Measurements from ENCODE around the gene CEACAM1. TPM values are rescaled to one million over a fixed set of nuclear protein-coding genes. Genes with fewer than 3 reads are reported as not detected.

The CEACAM1 gene
- total RNA-seq, 1 experiment from 2014 or later: 2.4 TPM

DNA sequence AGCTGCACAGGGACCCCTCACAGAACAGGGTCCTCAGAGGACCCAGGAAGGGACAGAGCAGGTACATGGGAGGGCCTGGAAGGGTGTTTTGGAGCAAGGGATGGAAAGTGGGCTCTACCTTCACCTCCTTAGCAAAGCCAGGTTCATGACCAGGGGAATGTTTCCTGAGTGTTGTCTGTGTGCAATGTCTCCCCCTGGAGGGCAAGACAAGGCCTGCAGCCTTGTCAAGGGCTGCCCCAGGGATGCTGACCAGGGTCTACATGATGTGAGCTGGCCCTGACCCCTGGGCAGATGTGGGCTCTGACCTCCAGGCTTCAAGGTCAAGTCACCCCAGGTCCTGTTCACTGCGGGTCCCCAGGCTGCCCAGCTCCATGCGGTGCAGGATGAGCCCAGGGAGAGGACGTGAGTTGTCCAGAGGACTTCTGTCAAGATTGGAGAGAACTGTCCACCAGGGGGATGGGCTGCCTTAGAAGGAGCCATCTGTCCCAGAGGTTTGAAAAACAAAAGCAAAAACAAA, 1.0 kb upstream of the CEACAM1 start:
- Histone ChIP-seq H3K9me3 (ENCODE audit: control insufficient read depth, insufficient read depth, low read depth, low read length) (no peaks in the 10 kb centered on the region), H3K27ac (ENCODE audit: low read length) (no peak overlapping the region), H3K4me1 (ENCODE audit: control insufficient read depth, insufficient read depth, low read length) (no peaks in the 10 kb centered on the region), H3K27me3 (ENCODE audit: control insufficient read depth, insufficient read depth, low read length) (no peaks in the 10 kb centered on the region), H3K36me3 (ENCODE audit: control insufficient read depth, insufficient read depth, low read length) (no peaks in the 10 kb centered on the region), H3K4me3 (ENCODE audit: low read depth in 2 of 2, low read length in 2 of 2) (no peak overlapping the region)
- intact Hi-C loops (cut with micrococcal nuclease; ENCODE audit: unreplicated experiment) (loop anchor here (2.0 kb wide), 1 partner anchor 79 kb away; no protein-coding TSS in a partner anchor), in situ Hi-C loops (cut with HindIII; ENCODE audit: low pct_unique_long_range_greater_than_20kb, low sequenced_read_pairs) (no loop called here)
- TF ChIP-seq TCF7L2 (IDR thresholded peaks at IDR 0.05; ENCODE audit: low read depth, low read length) (no peak), POLR2AphosphoS5 (IDR thresholded peaks at IDR 0.05; ENCODE audit: low read depth, low read length) (no peak)
- TF ChIP-seq, protein P1, sequence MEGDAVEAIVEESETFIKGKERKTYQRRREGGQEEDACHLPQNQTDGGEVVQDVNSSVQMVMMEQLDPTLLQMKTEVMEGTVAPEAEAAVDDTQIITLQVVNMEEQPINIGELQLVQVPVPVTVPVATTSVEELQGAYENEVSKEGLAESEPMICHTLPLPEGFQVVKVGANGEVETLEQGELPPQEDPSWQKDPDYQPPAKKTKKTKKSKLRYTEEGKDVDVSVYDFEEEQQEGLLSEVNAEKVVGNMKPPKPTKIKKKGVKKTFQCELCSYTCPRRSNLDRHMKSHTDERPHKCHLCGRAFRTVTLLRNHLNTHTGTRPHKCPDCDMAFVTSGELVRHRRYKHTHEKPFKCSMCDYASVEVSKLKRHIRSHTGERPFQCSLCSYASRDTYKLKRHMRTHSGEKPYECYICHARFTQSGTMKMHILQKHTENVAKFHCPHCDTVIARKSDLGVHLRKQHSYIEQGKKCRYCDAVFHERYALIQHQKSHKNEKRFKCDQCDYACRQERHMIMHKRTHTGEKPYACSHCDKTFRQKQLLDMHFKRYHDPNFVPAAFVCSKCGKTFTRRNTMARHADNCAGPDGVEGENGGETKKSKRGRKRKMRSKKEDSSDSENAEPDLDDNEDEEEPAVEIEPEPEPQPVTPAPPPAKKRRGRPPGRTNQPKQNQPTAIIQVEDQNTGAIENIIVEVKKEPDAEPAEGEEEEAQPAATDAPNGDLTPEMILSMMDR (IDR thresholded peaks at IDR 0.05): peak; percentile 86
- TF ChIP-seq, protein P2, sequence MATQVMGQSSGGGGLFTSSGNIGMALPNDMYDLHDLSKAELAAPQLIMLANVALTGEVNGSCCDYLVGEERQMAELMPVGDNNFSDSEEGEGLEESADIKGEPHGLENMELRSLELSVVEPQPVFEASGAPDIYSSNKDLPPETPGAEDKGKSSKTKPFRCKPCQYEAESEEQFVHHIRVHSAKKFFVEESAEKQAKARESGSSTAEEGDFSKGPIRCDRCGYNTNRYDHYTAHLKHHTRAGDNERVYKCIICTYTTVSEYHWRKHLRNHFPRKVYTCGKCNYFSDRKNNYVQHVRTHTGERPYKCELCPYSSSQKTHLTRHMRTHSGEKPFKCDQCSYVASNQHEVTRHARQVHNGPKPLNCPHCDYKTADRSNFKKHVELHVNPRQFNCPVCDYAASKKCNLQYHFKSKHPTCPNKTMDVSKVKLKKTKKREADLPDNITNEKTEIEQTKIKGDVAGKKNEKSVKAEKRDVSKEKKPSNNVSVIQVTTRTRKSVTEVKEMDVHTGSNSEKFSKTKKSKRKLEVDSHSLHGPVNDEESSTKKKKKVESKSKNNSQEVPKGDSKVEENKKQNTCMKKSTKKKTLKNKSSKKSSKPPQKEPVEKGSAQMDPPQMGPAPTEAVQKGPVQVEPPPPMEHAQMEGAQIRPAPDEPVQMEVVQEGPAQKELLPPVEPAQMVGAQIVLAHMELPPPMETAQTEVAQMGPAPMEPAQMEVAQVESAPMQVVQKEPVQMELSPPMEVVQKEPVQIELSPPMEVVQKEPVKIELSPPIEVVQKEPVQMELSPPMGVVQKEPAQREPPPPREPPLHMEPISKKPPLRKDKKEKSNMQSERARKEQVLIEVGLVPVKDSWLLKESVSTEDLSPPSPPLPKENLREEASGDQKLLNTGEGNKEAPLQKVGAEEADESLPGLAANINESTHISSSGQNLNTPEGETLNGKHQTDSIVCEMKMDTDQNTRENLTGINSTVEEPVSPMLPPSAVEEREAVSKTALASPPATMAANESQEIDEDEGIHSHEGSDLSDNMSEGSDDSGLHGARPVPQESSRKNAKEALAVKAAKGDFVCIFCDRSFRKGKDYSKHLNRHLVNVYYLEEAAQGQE (IDR thresholded peaks at IDR 0.05; ENCODE audit: insufficient read depth in 1 of 2, low read depth in 2 of 2, low read length in 1 of 2): no peak
- POLR2A ChIA-PET: no interaction called here
- no TSS peak for BruUV-seq (replicated peaks)
- ATAC-seq (peak; percentile 89), DNase-seq (ENCODE audit: low read depth, low spot score) (peak; percentile 57)
- CTCF ChIA-PET: interaction anchor here (1.3 kb wide), 1 partner anchor 79 kb away, joined by 3 read pairs; no protein-coding TSS in a partner anchor

DNA sequence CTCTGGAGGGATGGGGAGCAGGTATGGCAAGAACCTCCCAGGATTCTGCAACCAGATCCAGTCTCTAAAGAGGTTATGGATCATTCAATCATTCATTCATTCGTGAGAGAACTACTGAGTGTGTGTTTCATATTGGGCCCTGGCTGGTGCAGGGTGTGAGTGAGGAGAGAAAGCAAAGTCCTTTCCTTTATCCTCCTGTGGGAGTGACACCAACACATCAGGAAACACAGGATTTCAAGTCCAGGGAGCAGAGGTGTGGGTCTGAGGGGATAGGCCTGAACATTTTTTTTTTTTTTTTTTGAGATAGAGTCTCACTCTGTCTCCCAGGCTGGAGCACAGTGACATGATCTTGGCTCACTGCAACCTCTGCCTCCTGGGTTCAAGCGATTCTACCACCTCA, 3.3 kb downstream of the CEACAM1 start:
- Histone ChIP-seq H3K4me1 (ENCODE audit: control insufficient read depth, insufficient read depth, low read length) (no peaks in the 10 kb centered on the region), H3K4me3 (ENCODE audit: low read depth in 2 of 2, low read length in 2 of 2) (no peak overlapping the region), H3K9me3 (ENCODE audit: control insufficient read depth, insufficient read depth, low read depth, low read length) (no peaks in the 10 kb centered on the region), H3K27me3 (ENCODE audit: control insufficient read depth, insufficient read depth, low read length) (no peaks in the 10 kb centered on the region), H3K36me3 (ENCODE audit: control insufficient read depth, insufficient read depth, low read length) (no peaks in the 10 kb centered on the region), H3K27ac (ENCODE audit: low read length) (no peak overlapping the region)
- in situ Hi-C loops (cut with HindIII; ENCODE audit: low pct_unique_long_range_greater_than_20kb, low sequenced_read_pairs): no loop called here
- ChIA-PET CTCF (no interaction called here), POLR2A (no interaction called here)
- intact Hi-C loops (cut with micrococcal nuclease; ENCODE audit: unreplicated experiment): no loop called here
- DNase-seq (ENCODE audit: low read depth, low spot score) (no peak), ATAC-seq (no peak)
- no TSS peak for BruUV-seq (replicated peaks)
- no peak for TF ChIP-seq TCF7L2 (IDR thresholded peaks at IDR 0.05; ENCODE audit: low read depth, low read length)
- TF ChIP-seq, protein P2 (IDR thresholded peaks at IDR 0.05; ENCODE audit: insufficient read depth in 1 of 2, low read depth in 2 of 2, low read length in 1 of 2): no peak
- TF ChIP-seq SIN3A (IDR thresholded peaks at IDR 0.05; ENCODE audit: borderline replicate concordance, insufficient read depth, low read depth, low read length): no peak
- no peak for TF ChIP-seq POLR2AphosphoS5 (IDR thresholded peaks at IDR 0.05; ENCODE audit: low read depth, low read length)
- TF ChIP-seq, protein P1 (IDR thresholded peaks at IDR 0.05): no peak
